DND-41 (cell line): ENCODE results near the gene ELK4.

Experiments used
- EZH2 ChIP-seq: IDR thresholded peaks from 3 replicates; pipeline ENCODE4 v1.6.1; 2012; ENCODE audit warnings: borderline replicate concordance, low read depth, mild to moderate bottlenecking, moderate library complexity, low read length, inconsistent platforms; ENCODE audit not compliant: severe bottlenecking
- TF ChIP-seq, protein P1 (sequence below): IDR thresholded peaks from 2 replicates; pipeline ENCODE4 v1.5.1; 2012; ENCODE audit warnings: borderline replicate concordance, low read length, moderate library complexity, mild to moderate bottlenecking; ENCODE audit not compliant: poor library complexity, severe bottlenecking; ENCODE audit errors: extremely low read depth

- no peak for TF ChIP-seq EZH2
- TF ChIP-seq, protein P1, sequence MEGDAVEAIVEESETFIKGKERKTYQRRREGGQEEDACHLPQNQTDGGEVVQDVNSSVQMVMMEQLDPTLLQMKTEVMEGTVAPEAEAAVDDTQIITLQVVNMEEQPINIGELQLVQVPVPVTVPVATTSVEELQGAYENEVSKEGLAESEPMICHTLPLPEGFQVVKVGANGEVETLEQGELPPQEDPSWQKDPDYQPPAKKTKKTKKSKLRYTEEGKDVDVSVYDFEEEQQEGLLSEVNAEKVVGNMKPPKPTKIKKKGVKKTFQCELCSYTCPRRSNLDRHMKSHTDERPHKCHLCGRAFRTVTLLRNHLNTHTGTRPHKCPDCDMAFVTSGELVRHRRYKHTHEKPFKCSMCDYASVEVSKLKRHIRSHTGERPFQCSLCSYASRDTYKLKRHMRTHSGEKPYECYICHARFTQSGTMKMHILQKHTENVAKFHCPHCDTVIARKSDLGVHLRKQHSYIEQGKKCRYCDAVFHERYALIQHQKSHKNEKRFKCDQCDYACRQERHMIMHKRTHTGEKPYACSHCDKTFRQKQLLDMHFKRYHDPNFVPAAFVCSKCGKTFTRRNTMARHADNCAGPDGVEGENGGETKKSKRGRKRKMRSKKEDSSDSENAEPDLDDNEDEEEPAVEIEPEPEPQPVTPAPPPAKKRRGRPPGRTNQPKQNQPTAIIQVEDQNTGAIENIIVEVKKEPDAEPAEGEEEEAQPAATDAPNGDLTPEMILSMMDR: no peak
These were observed 49.8 kb downstream of the ELK4 start for GRCh38 chr1:205582046-205582445.
